H1 (cell line): ENCODE measurements around the gene NPSR1. TPM values are rescaled to one million over a fixed set of nuclear protein-coding genes. Genes with fewer than 3 reads are reported as not detected.

ENCODE experiments used
- ATF3 ChIP-seq: IDR thresholded peaks from 2 replicates; pipeline ENCODE4 v1.6.1; 2011; ENCODE audit warnings: low read depth, mild to moderate bottlenecking, low read length; ENCODE audit not compliant: insufficient read depth
- polyA plus RNA-seq, 7 experiments: library from polyadenylated mRNA; depleted of rRNA in 3 of 7; stranded (reverse) in 5 of 7; unstranded in 2 of 7; fragments of >200 nt in 5 of 7; fragments of 200-250 nt in 2 of 7; gene quantifications; 1 replicate in 5 of 7; 2 replicates in 1 of 7; 4 replicates in 1 of 7; pipeline versions ENCODE4 v1.2.1 to v1.2.3, GENCODE V29; 2011 to 2013; ENCODE audit warnings: missing spikeins in 2 of 7, mixed read lengths in 2 of 7
- total RNA-seq: library from RNA; stranded (reverse); fragmentation: NEBNext Ultra II Directional; extraction: Animal tissue kit (Norgen Biotek cat#: 25700); gene quantifications from 2 replicates; pipeline ENCODE4 v1.2.1, GENCODE V29; 2021
- TF ChIP-seq, protein P1 (sequence below): fragments of 300-600 bp; sonication (generic); IDR thresholded peaks from 2 replicates; pipeline ENCODE4 v1.7.1; 2012; ENCODE audit warnings: low read length, moderate library complexity, mild to moderate bottlenecking, inconsistent platforms; ENCODE audit not compliant: insufficient replicate concordance

Gene NPSR1
- total and polyA plus RNA-seq, 2 of the 8 experiments (the other 6 are each of a cell fraction or from before 2014, with no cell fraction given): not detected

DNA sequence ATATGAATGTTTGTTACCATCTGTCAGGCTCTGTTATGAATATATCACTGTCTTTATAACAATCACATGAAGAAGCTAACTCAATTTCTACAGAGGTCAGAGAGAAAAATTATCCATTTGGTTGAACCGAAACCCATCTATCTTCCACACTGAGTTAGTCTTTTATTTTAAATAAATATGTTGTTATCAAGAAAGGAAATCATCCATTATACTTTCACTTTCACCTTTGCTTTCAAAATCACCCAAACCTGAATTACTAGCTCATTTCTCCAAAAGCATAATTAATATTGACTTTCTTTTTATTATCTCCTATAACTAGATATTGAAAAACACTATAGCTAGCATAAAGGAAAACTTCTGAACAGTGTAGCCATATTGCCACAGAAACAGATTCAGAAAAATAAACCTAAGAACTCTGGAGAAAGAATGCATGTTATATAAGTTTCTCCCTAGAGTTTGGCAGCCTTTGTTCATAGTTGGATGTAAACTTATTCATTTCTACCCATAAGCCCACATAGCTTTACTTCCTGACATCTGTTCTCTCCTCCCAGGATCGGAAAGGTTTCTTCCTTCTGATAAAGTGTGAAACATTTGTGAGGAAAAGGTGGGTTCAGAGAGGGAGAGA lies 66.0 kb downstream of the NPSR1 start (continued):
- TF ChIP-seq, protein P1, sequence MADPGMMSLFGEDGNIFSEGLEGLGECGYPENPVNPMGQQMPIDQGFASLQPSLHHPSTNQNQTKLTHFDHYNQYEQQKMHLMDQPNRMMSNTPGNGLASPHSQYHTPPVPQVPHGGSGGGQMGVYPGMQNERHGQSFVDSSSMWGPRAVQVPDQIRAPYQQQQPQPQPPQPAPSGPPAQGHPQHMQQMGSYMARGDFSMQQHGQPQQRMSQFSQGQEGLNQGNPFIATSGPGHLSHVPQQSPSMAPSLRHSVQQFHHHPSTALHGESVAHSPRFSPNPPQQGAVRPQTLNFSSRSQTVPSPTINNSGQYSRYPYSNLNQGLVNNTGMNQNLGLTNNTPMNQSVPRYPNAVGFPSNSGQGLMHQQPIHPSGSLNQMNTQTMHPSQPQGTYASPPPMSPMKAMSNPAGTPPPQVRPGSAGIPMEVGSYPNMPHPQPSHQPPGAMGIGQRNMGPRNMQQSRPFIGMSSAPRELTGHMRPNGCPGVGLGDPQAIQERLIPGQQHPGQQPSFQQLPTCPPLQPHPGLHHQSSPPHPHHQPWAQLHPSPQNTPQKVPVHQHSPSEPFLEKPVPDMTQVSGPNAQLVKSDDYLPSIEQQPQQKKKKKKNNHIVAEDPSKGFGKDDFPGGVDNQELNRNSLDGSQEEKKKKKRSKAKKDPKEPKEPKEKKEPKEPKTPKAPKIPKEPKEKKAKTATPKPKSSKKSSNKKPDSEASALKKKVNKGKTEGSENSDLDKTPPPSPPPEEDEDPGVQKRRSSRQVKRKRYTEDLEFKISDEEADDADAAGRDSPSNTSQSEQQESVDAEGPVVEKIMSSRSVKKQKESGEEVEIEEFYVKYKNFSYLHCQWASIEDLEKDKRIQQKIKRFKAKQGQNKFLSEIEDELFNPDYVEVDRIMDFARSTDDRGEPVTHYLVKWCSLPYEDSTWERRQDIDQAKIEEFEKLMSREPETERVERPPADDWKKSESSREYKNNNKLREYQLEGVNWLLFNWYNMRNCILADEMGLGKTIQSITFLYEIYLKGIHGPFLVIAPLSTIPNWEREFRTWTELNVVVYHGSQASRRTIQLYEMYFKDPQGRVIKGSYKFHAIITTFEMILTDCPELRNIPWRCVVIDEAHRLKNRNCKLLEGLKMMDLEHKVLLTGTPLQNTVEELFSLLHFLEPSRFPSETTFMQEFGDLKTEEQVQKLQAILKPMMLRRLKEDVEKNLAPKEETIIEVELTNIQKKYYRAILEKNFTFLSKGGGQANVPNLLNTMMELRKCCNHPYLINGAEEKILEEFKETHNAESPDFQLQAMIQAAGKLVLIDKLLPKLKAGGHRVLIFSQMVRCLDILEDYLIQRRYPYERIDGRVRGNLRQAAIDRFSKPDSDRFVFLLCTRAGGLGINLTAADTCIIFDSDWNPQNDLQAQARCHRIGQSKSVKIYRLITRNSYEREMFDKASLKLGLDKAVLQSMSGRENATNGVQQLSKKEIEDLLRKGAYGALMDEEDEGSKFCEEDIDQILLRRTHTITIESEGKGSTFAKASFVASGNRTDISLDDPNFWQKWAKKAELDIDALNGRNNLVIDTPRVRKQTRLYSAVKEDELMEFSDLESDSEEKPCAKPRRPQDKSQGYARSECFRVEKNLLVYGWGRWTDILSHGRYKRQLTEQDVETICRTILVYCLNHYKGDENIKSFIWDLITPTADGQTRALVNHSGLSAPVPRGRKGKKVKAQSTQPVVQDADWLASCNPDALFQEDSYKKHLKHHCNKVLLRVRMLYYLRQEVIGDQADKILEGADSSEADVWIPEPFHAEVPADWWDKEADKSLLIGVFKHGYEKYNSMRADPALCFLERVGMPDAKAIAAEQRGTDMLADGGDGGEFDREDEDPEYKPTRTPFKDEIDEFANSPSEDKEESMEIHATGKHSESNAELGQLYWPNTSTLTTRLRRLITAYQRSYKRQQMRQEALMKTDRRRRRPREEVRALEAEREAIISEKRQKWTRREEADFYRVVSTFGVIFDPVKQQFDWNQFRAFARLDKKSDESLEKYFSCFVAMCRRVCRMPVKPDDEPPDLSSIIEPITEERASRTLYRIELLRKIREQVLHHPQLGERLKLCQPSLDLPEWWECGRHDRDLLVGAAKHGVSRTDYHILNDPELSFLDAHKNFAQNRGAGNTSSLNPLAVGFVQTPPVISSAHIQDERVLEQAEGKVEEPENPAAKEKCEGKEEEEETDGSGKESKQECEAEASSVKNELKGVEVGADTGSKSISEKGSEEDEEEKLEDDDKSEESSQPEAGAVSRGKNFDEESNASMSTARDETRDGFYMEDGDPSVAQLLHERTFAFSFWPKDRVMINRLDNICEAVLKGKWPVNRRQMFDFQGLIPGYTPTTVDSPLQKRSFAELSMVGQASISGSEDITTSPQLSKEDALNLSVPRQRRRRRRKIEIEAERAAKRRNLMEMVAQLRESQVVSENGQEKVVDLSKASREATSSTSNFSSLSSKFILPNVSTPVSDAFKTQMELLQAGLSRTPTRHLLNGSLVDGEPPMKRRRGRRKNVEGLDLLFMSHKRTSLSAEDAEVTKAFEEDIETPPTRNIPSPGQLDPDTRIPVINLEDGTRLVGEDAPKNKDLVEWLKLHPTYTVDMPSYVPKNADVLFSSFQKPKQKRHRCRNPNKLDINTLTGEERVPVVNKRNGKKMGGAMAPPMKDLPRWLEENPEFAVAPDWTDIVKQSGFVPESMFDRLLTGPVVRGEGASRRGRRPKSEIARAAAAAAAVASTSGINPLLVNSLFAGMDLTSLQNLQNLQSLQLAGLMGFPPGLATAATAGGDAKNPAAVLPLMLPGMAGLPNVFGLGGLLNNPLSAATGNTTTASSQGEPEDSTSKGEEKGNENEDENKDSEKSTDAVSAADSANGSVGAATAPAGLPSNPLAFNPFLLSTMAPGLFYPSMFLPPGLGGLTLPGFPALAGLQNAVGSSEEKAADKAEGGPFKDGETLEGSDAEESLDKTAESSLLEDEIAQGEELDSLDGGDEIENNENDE: no peak
- no peak for TF ChIP-seq ATF3
